CD8-positive, alpha-beta memory T cell (primary cell): ENCODE measurements around the gene EEF1E1. TPM values are rescaled to one million over a fixed set of nuclear protein-coding genes. Genes with fewer than 3 reads are reported as not detected.

Experiments
- polyA plus RNA-seq: library from polyadenylated mRNA; unstranded; fragments of 300-500 nt; fragmentation: Illumina TruSeq; gene quantifications from one replicate; pipeline ENCODE4 v1.2.3, GENCODE V29; 2021
- total RNA-seq, 2 experiments: library from RNA; stranded (reverse); gene quantifications; one replicate each; pipeline ENCODE4 v1.2.3, GENCODE V29; 2021

EEF1E1 gene
- total and polyA plus RNA-seq, 3 experiments from 2014 or later, result 48.3 to 76.0 (median 71.2) TPM

Other genes starting within 250 kb of the EEF1E1 start
- 10 to 100 TPM; 77.9 to 79.8 TPM for gene TXNDC5, start 191.8 kb downstream of the EEF1E1 start, total RNA-seq
- gene TXNDC5, start 191.8 kb downstream of the EEF1E1 start, polyA plus RNA-seq, result 34.7 TPM
- gene BLOC1S5, start 38.2 kb downstream of the EEF1E1 start, total RNA-seq, result 10 to 100 TPM; 20.0 to 22.6 TPM
- 27.9 TPM for gene BLOC1S5, start 38.2 kb downstream of the EEF1E1 start, polyA plus RNA-seq